Measurements from ENCODE around the gene HMX3. TPM values are rescaled to one million over a fixed set of nuclear protein-coding genes. Genes with fewer than 3 reads are reported as not detected.

The HMX3 gene
- total and polyA plus RNA-seq, 2 of the 13 experiments (the other 11 are each of a cell fraction or from before 2014, with no cell fraction given): not detected

- TF ChIP-seq MED8 (CRISPR knock-in tag; IDR thresholded peaks at IDR 0.05; ENCODE audit: insufficient replicate concordance): no peak
- TF ChIP-seq ZUFSP (CRISPR knock-in tag; IDR thresholded peaks at IDR 0.05; ENCODE audit: borderline replicate concordance): no peak
- TF ChIP-seq ZBTB34 (CRISPR knock-in tag; IDR thresholded peaks at IDR 0.05): no peak
- no peak for TF ChIP-seq EED (CRISPR knock-in tag; IDR thresholded peaks at IDR 0.05)
- TF ChIP-seq ZNF207 (IDR thresholded peaks at IDR 0.05; ENCODE audit: borderline replicate concordance): no peak
- no peak for TF ChIP-seq ZNF224 (CRISPR knock-in tag; IDR thresholded peaks at IDR 0.05)
- no peak for TF ChIP-seq ZNF34 (CRISPR knock-in tag; IDR thresholded peaks at IDR 0.05; ENCODE audit: borderline replicate concordance)
- TF ChIP-seq ZFX (CRISPR knock-in tag; IDR thresholded peaks at IDR 0.05; ENCODE audit: low read depth): peak; percentile 60
- TF ChIP-seq ZNF704 (CRISPR knock-in tag; IDR thresholded peaks at IDR 0.05; ENCODE audit: borderline replicate concordance): 0 out of 2 replicates have a peak, but pooled peaks have one; percentile 18
- no peak; the same call in 1 of the 2 replicates for TF ChIP-seq MXD3 (CRISPR knock-in tag; IDR thresholded peaks at IDR 0.05)
- no peak for TF ChIP-seq ZNF430 (CRISPR knock-in tag; IDR thresholded peaks at IDR 0.05)
- no peak for TF ChIP-seq NR3C1 (CRISPR knock-in tag; IDR thresholded peaks at IDR 0.05)
- no peak for TF ChIP-seq SNRNP70 (IDR thresholded peaks at IDR 0.05; ENCODE audit: low read depth, low read length)
- TF ChIP-seq ZNF660 (CRISPR knock-in tag; IDR thresholded peaks at IDR 0.05; ENCODE audit: borderline replicate concordance, low read depth): no peak
- 0 out of 2 replicates have a peak, but pooled peaks have one; percentile 3 for TF ChIP-seq CTCF (CRISPR knock-in tag; IDR thresholded peaks at IDR 0.05)
- TF ChIP-seq ELF1 (CRISPR knock-in tag; IDR thresholded peaks at IDR 0.05): peak; percentile 92
- no peak for TF ChIP-seq MED13 (CRISPR knock-in tag; IDR thresholded peaks at IDR 0.05)
- TF ChIP-seq ZNF24 (IDR thresholded peaks at IDR 0.05): no peak
- TF ChIP-seq KAT2B (IDR thresholded peaks at IDR 0.05; ENCODE audit: borderline replicate concordance, low read depth, low read length): no peak
- TF ChIP-seq FOSL2 (CRISPR knock-in tag; IDR thresholded peaks at IDR 0.05): peak; percentile 57
- TF ChIP-seq LBX2 (CRISPR knock-in tag; IDR thresholded peaks at IDR 0.05; ENCODE audit: borderline replicate concordance): no peak
- TF ChIP-seq JARID2 (CRISPR knock-in tag; IDR thresholded peaks at IDR 0.05; ENCODE audit: insufficient replicate concordance): no peak
Observed at GRCh38 chr10:123154092-123154710, 18.4 kb downstream of the HMX3 start, which contains the start of gene BUB3 (continued).
